HL-60 (cell line): ENCODE measurements around the gene RHOV.

Source experiments
- CTCF ChIP-seq: IDR thresholded peaks from one replicate; pipeline ENCODE4 v1.5.1; 2011; ENCODE audit warnings: low read length, control low read depth, inconsistent platforms; ENCODE audit not compliant: insufficient read depth
- GABPA ChIP-seq: IDR thresholded peaks from 2 replicates; pipeline ENCODE4 v1.6.1; 2012; ENCODE audit warnings: low read depth
- POLR2AphosphoS5 ChIP-seq: IDR thresholded peaks from 2 replicates; pipeline ENCODE4 v1.6.1; 2012; ENCODE audit warnings: low read depth

- TF ChIP-seq GABPA: no peak
- no peak for TF ChIP-seq CTCF
- no peak for TF ChIP-seq POLR2AphosphoS5
Measured at GRCh38 chr15:40891138-40891537, 17.1 kb upstream of the RHOV start.
